HepG2 (cell line): Measurements from ENCODE around the gene MIEF1. TPM values are rescaled to one million over a fixed set of nuclear protein-coding genes. Genes with fewer than 3 reads are reported as not detected.

Experiments used
- DMTF1 ChIP-seq: sonication (generic); formaldehyde crosslinking; IDR thresholded peaks from 2 replicates; pipeline ENCODE4 v1.4.0; 2020; ENCODE audit warnings: mild to moderate bottlenecking, missing genetic modification reagents
- FOXO4 ChIP-seq: sonication (generic); formaldehyde crosslinking; conservative IDR thresholded peaks from 2 replicates; pipeline ENCODE4 v1.8.1; 2023; ENCODE audit warnings: missing genetic modification reagents
- FOXP1 ChIP-seq, 2 experiments: fragments of 450-650 bp in 1 of 2; IDR thresholded peaks; 2 replicates each; pipeline ENCODE4 v1.6.1; 2017 to 2018; ENCODE audit warnings: antibody characterized with exemption in 1 of 2
- IKZF1 ChIP-seq: fragments of 450-650 bp; IDR thresholded peaks from 2 replicates; pipeline ENCODE4 v1.7.1; 2016
- KLF16 ChIP-seq, 2 experiments: sonication (generic) in 1 of 2; formaldehyde crosslinking in 1 of 2; IDR thresholded peaks; 2 replicates each; pipeline versions ENCODE4 v1.6.1 to v1.8.0; 2016 to 2023; ENCODE audit warnings: missing genetic modification reagents in 2 of 2, missing compliant biosample characterization in 1 of 2
- LBX2 ChIP-seq: sonication (generic); formaldehyde crosslinking; IDR thresholded peaks from 2 replicates; pipeline ENCODE4 v1.5.0; 2020; ENCODE audit warnings: missing genetic modification reagents, mild to moderate bottlenecking, borderline replicate concordance
- RFXANK ChIP-seq: IDR thresholded peaks from 2 replicates; pipeline ENCODE4 v1.6.1; 2016
- TCF12 ChIP-seq, 2 experiments: fragments of 450-650 bp in 1 of 2; sonication (generic) in 1 of 2; formaldehyde crosslinking in 1 of 2; IDR thresholded peaks; 2 replicates each; pipeline versions ENCODE4 v1.6.1 to v1.8.0; 2017 to 2022; ENCODE audit warnings: antibody characterized with exemption in 1 of 2, mild to moderate bottlenecking in 1 of 2, missing genetic modification reagents in 1 of 2, moderate library complexity in 1 of 2
- U2AF1 ChIP-seq: fragments of 200-400 bp; formaldehyde crosslinking; optimal IDR thresholded peaks from 2 replicates; pipeline ENCODE3; 2017; ENCODE audit warnings: mild to moderate bottlenecking, low read depth, low read length
- ZFP36L2 ChIP-seq: sonication (generic); formaldehyde crosslinking; IDR thresholded peaks from 2 replicates; pipeline ENCODE4 v1.4.0; 2020; ENCODE audit warnings: missing genetic modification reagents
- ZFP90 ChIP-seq: sonication (generic); formaldehyde crosslinking; IDR thresholded peaks from 2 replicates; pipeline ENCODE4 v1.8.0; 2022; ENCODE audit warnings: missing genetic modification reagents, mild to moderate bottlenecking, inconsistent platforms, borderline replicate concordance
- ZGPAT ChIP-seq: IDR thresholded peaks from 2 replicates; pipeline ENCODE4 v1.6.1; 2016; ENCODE audit warnings: mild to moderate bottlenecking
- ZNF496 ChIP-seq: sonication (generic); formaldehyde crosslinking; IDR thresholded peaks from 2 replicates; pipeline ENCODE4 v1.8.1; 2023; ENCODE audit warnings: mild to moderate bottlenecking, moderate library complexity, missing genetic modification reagents; ENCODE audit not compliant: insufficient replicate concordance
- ZNF501 ChIP-seq: sonication (generic); formaldehyde crosslinking; IDR thresholded peaks from 2 replicates; pipeline ENCODE4 v1.5.1; 2020; ENCODE audit warnings: mild to moderate bottlenecking, moderate library complexity, missing genetic modification reagents
- ZNF687 ChIP-seq: sonication (generic); formaldehyde crosslinking; IDR thresholded peaks from 2 replicates; pipeline ENCODE4 v1.5.1; 2020; ENCODE audit warnings: mild to moderate bottlenecking, missing genetic modification reagents, moderate library complexity
- ZSCAN20 ChIP-seq: sonication (generic); formaldehyde crosslinking; IDR thresholded peaks from 2 replicates; pipeline ENCODE4 v1.4.0; 2020; ENCODE audit warnings: missing genetic modification reagents, mild to moderate bottlenecking, borderline replicate concordance
- polyA plus RNA-seq, 8 experiments: library from polyadenylated mRNA; depleted of rRNA in 3 of 8; stranded (reverse) in 7 of 8; unstranded in 1 of 8; fragments of >200 nt; fragmentation: Illumina TruSeq in 4 of 8; extraction: Trizol in 4 of 8; gene quantifications; 2 replicates each; pipeline versions ENCODE4 v1.2.1 to v1.2.3, GENCODE V29; 2011 to 2016; ENCODE audit warnings: low read depth in 4 of 8, missing spikeins in 1 of 8, mixed read lengths in 1 of 8; ENCODE audit not compliant: insufficient read depth in 1 of 8
- total RNA-seq, 5 experiments: library from RNA; depleted of rRNA; stranded (reverse); fragments of >200 nt; fragmentation: Illumina TruSeq; extraction: Trizol; gene quantifications; 2 replicates each; pipeline ENCODE4 v1.2.3, GENCODE V29; 2016; ENCODE audit warnings: low read depth in 1 of 5

The MIEF1 gene
- total and polyA plus RNA-seq, 2 of the 13 experiments (the other 11 are each of a cell fraction or from before 2014, with no cell fraction given), result 21.7 to 34.8 TPM

GRCh38 chr22:39528681-39529486 lies 26.8 kb downstream of the MIEF1 start (continued):
- TF ChIP-seq FOXO4, result no peak
- no peak for TF ChIP-seq DMTF1 (CRISPR knock-in tag)
- TF ChIP-seq RFXANK (CRISPR knock-in tag), result 0 out of 2 replicates have a peak, but pooled peaks have one; percentile 66
- TF ChIP-seq KLF16 (CRISPR knock-in tag; IDR thresholded peaks at IDR 0.05), result peak in 1 of 2 experiments; percentile 94; a peak in 2 of 4 replicates
- peak; percentile 78 for TF ChIP-seq ZNF501 (CRISPR knock-in tag)
- TF ChIP-seq ZNF496 (CRISPR knock-in tag), result no peak
- no peak for TF ChIP-seq FOXP1 (IDR thresholded peaks at IDR 0.05)
- no peak for TF ChIP-seq FOXP1 (CRISPR knock-in tag; IDR thresholded peaks at IDR 0.05)
- peak; percentile 81 for TF ChIP-seq U2AF1
- no peak for TF ChIP-seq IKZF1
- no peak for TF ChIP-seq TCF12 (IDR thresholded peaks at IDR 0.05)
- TF ChIP-seq TCF12 (CRISPR knock-in tag; IDR thresholded peaks at IDR 0.05), result no peak
- TF ChIP-seq LBX2 (CRISPR knock-in tag), result no peak
- TF ChIP-seq ZFP36L2 (CRISPR knock-in tag), result 0 out of 2 replicates have a peak, but pooled peaks have one; percentile 29
- peak; percentile 85 for TF ChIP-seq ZNF687 (CRISPR knock-in tag)
- TF ChIP-seq ZSCAN20 (CRISPR knock-in tag), result no peak
- TF ChIP-seq ZFP90, result no peak
- TF ChIP-seq ZGPAT (CRISPR knock-in tag), result peak; percentile 87
